ENCODE data around the gene ZFHX3. TPM values are rescaled to one million over a fixed set of nuclear protein-coding genes. Genes with fewer than 3 reads are reported as not detected.

ZFHX3 gene
- total RNA-seq, 1 experiment from 2014 or later, result 1.5 TPM

DNA sequence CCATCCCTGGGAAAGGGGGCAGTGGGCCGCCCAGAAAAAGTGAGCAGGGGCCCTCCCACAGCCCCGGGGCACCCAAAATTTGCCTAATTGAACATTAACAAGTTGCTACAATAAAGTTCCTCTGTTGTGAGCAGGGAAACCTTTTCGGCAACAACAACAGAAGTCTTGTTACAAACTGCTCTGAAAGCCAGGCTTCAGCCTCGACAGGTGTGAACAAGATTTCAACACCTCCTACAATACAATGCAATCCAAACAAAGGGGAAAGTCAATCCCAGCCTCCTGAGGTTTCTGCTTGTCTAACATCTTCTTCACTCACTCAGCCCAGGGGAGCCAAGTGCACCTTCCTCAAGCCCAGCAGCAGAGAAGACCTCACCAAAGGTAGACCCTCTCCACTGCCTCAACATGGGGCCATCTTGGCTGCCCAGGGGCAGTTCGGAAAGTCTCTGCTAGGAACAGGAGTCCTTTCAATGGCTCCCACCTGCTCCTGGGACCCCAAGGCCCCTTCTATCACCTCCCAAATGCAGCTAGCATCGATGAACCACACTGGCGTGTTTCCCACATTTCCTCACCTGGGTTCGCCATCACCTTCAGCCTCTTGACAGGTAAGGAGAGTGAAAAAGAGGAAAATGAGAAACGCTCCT lies 19.1 kb downstream of the ZFHX3 start:
- no peak overlapping the region for H4K8ac ChIP-seq (replicated peaks; ENCODE audit: insufficient read length, low read depth, low read length)
- TF ChIP-seq, protein P1, sequence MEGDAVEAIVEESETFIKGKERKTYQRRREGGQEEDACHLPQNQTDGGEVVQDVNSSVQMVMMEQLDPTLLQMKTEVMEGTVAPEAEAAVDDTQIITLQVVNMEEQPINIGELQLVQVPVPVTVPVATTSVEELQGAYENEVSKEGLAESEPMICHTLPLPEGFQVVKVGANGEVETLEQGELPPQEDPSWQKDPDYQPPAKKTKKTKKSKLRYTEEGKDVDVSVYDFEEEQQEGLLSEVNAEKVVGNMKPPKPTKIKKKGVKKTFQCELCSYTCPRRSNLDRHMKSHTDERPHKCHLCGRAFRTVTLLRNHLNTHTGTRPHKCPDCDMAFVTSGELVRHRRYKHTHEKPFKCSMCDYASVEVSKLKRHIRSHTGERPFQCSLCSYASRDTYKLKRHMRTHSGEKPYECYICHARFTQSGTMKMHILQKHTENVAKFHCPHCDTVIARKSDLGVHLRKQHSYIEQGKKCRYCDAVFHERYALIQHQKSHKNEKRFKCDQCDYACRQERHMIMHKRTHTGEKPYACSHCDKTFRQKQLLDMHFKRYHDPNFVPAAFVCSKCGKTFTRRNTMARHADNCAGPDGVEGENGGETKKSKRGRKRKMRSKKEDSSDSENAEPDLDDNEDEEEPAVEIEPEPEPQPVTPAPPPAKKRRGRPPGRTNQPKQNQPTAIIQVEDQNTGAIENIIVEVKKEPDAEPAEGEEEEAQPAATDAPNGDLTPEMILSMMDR (conservative IDR thresholded peaks at IDR 0.05), result no peak
- no peak overlapping the region for H4K5ac ChIP-seq (ENCODE audit: insufficient read length, low read depth, low read length)
- no peak overlapping the region for H3K27ac ChIP-seq (ENCODE audit: insufficient read length, low read depth, low read length)
- no peak overlapping the region for H3K23ac ChIP-seq (ENCODE audit: insufficient read length, low read depth, low read length)
- no peak overlapping the region for H3K4ac ChIP-seq (ENCODE audit: low read depth, low read length)
- H2BK12ac ChIP-seq (ENCODE audit: insufficient read length, low read depth, low read length), result no peak overlapping the region
- H4K91ac ChIP-seq (ENCODE audit: insufficient read length, low read depth, low read length), result no peak overlapping the region
- H3K79me2 ChIP-seq (ENCODE audit: insufficient read depth, low read length), result no peaks in the 10 kb centered on the region
- H3K23me2 ChIP-seq (ENCODE audit: insufficient read length, low read depth, low read length, poor library complexity, severe bottlenecking), result peaks cover 3% of the 10 kb centered on the region
- Mint-ChIP-seq H3K4me1 (peaks cover 29 to 37% of the 10 kb centered on the region in 2 experiments), H3K9me3 (peaks cover 0 to 18% of the 10 kb centered on the region in 2 experiments; a peak in 2 of 5 replicates), H3K27ac (no peak overlapping the region), H3K27me3 (ENCODE audit: low read depth) (peaks cover 100% of the 10 kb centered on the region), H3K36me3 (ENCODE audit: insufficient read depth in 1 of 3, low read depth in 3 of 3) (no peaks in the 10 kb centered on the region; a peak in 1 of 7 replicates), H3K4me3 (no peak overlapping the region)
- H3K14ac ChIP-seq (ENCODE audit: insufficient read depth, low read length), result no peak overlapping the region
- no CpG with 5 or more reads among the region's 9 CpGs for WGBS (ENCODE audit: extremely low coverage, insufficient read length, low lambda C conversion rate)
- H3K79me1 ChIP-seq (ENCODE audit: insufficient read depth, low read depth, low read length, poor library complexity, severe bottlenecking), result no peaks in the 10 kb centered on the region
- H2BK15ac ChIP-seq (ENCODE audit: low read depth, low read length), result no peak overlapping the region
- no peak overlapping the region for H3K18ac ChIP-seq (ENCODE audit: insufficient read length, low read depth, low read length)
- H3T11ph ChIP-seq (ENCODE audit: low read length), result no peak overlapping the region
- H3K9me3 ChIP-seq (ENCODE audit: control insufficient read depth, low read depth, low read length), result no peaks in the 10 kb centered on the region
- H3K56ac ChIP-seq (ENCODE audit: insufficient read length, low read depth, low read length), result no peak overlapping the region
- H2BK120ac ChIP-seq (ENCODE audit: low read depth, low read length, poor library complexity, severe bottlenecking), result no peak overlapping the region
- H2BK20ac ChIP-seq (ENCODE audit: low read depth, low read length, poor library complexity, severe bottlenecking), result no peak overlapping the region
- DNase-seq, result no peak
- no peak overlapping the region for H3K9ac ChIP-seq (ENCODE audit: extremely low read depth, insufficient read length, low read length)
- H3K4me1 ChIP-seq (ENCODE audit: insufficient read depth, low read length), result no peaks in the 10 kb centered on the region
- no peak overlapping the region for H3K4me2 ChIP-seq (ENCODE audit: insufficient read depth, insufficient read length, low read length)
- no peak overlapping the region for H2BK5ac ChIP-seq (ENCODE audit: insufficient read length, low read length)
- no peaks in the 10 kb centered on the region for H4K20me1 ChIP-seq (ENCODE audit: control insufficient read depth, insufficient read depth, insufficient read length)
- H2AK5ac ChIP-seq (ENCODE audit: insufficient read length, low read length), result no peak overlapping the region
- peaks cover 69% of the 10 kb centered on the region for H3K27me3 ChIP-seq (ENCODE audit: insufficient read depth, low read length)
- no peak overlapping the region for H2AFZ ChIP-seq (ENCODE audit: low read length)

Measured in H9 (cell line).